Measurements from ENCODE around the gene MECP2.

DNA sequence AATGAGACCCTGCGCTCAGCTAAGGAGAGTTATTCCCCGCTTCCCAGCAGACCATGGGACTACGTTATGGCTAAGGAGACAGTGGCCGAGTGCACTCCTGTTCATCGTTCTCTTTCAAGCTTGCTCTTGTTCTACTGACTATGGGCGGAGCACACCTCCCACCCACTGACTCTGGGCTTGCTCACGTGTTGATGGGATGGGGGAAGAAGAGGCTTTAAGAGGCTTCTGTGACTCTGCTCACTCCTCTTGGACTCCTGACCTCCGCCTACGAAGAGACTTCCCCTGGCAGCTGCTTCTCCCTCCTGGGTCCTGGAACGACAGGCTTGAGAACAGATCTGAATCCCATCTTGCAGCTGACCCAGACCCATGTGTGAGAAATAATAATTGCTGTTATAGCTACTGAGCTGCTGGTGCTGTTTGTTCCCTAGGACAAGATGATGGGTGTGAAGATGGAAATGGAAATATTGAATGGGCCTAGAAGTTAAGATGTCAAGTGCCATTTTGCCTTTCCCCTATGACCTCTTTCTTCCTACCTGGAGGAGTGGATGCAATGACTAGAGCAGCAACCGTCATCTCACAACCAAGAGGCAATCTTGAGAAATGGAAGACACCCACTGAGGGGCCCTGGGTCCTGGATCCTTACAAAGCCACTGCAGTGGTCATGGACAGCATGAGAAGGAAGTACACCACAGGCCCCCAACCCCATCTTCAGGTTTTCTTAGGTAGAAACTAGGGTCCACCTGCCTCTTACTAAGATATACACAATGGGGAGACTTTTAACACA is 39.1 kb downstream of the MECP2 start:
- TF ChIP-seq YY1 (IDR thresholded peaks at IDR 0.05; ENCODE audit: insufficient read depth, insufficient read length) (no peak), ZNF274 (IDR thresholded peaks at IDR 0.05; ENCODE audit: low read depth, low read length) (no peak), SUZ12 (IDR thresholded peaks at IDR 0.05; ENCODE audit: extremely low read depth, insufficient read depth, insufficient read length) (no peak)

Measured in NT2/D1 (cell line).